BLaER1 (cell line): ENCODE data around the gene TESPA1.

Source experiments
- H3K27ac ChIP-seq: shearing (Covaris generic); formaldehyde crosslinking; 2 replicates; pipeline ENCODE4 v1.8.1; 2022
- H3K27me3 ChIP-seq: shearing (Covaris generic); formaldehyde crosslinking; 2 replicates; pipeline ENCODE4 v1.8.1; 2022
- H3K36me3 ChIP-seq: shearing (Covaris generic); formaldehyde crosslinking; 2 replicates; pipeline ENCODE4 v1.8.1; 2022
- H3K4me1 ChIP-seq: shearing (Covaris generic); formaldehyde crosslinking; 2 replicates; pipeline ENCODE4 v1.8.1; 2022
- H3K4me2 ChIP-seq: shearing (Covaris generic); formaldehyde crosslinking; 2 replicates; pipeline ENCODE4 v1.8.1; 2022
- H3K4me3 ChIP-seq: shearing (Covaris generic); formaldehyde crosslinking; 2 replicates; pipeline ENCODE4 v1.8.1; 2022
- H3K9ac ChIP-seq: shearing (Covaris generic); formaldehyde crosslinking; 2 replicates; pipeline ENCODE4 v1.8.1; 2022
- H3K9me3 ChIP-seq: shearing (Covaris generic); formaldehyde crosslinking; 2 replicates; pipeline ENCODE4 v1.8.1; 2022
- H4K20me1 ChIP-seq: shearing (Covaris generic); formaldehyde crosslinking; 2 replicates; pipeline ENCODE4 v1.8.1; 2022
- Cebpa-rat ChIP-seq: shearing (Covaris generic); IDR thresholded peaks from 2 replicates; pipeline ENCODE4 v1.8.1; 2022

TESPA1 gene

GRCh38 chr12:54967461-54967860 is 17.1 kb downstream of the TESPA1 start:
- H3K27me3 ChIP-seq: no peaks in the 10 kb centered on the region
- no peaks in the 10 kb centered on the region for H3K9me3 ChIP-seq
- peaks cover 13% of the 10 kb centered on the region for H3K4me1 ChIP-seq
- H3K27ac ChIP-seq: no peak overlapping the region
- no peaks in the 10 kb centered on the region for H3K36me3 ChIP-seq
- no peaks in the 10 kb centered on the region for H4K20me1 ChIP-seq
- no peak overlapping the region for H3K4me3 ChIP-seq
- no peak for TF ChIP-seq Cebpa-rat
- 0 out of 2 replicates have a peak overlapping the region, but pooled peaks have one; percentile 9 for H3K4me2 ChIP-seq
- no peak overlapping the region for H3K9ac ChIP-seq

- H3K4me2 ChIP-seq: no peak overlapping the region
- no peak overlapping the region for H3K9ac ChIP-seq
- H3K27ac ChIP-seq: no peak overlapping the region
- H3K4me1 ChIP-seq: peaks cover 26% of the 10 kb centered on the region
- H3K36me3 ChIP-seq: no peaks in the 10 kb centered on the region
- no peaks in the 10 kb centered on the region for H4K20me1 ChIP-seq
- no peak overlapping the region for H3K4me3 ChIP-seq
- no peak for TF ChIP-seq Cebpa-rat
- no peaks in the 10 kb centered on the region for H3K27me3 ChIP-seq
- no peaks in the 10 kb centered on the region for H3K9me3 ChIP-seq
Observed at GRCh38 chr12:54961190-54961589, 23.4 kb downstream of the TESPA1 start.

GRCh38 chr12:54959291-54960018 is 25.1 kb downstream of the TESPA1 start:
- H3K9ac ChIP-seq: no peak overlapping the region
- H3K9me3 ChIP-seq: no peaks in the 10 kb centered on the region
- no peaks in the 10 kb centered on the region for H4K20me1 ChIP-seq
- no peak for TF ChIP-seq Cebpa-rat
- H3K4me1 ChIP-seq: peaks cover 26% of the 10 kb centered on the region
- H3K36me3 ChIP-seq: no peaks in the 10 kb centered on the region
- peak overlapping the region; percentile 65 for H3K4me2 ChIP-seq
- no peak overlapping the region for H3K4me3 ChIP-seq
- no peaks in the 10 kb centered on the region for H3K27me3 ChIP-seq
- 0 out of 2 replicates have a peak overlapping the region, but pooled peaks have one; percentile 8 for H3K27ac ChIP-seq

GRCh38 chr12:54958048-54958658 is 26.4 kb downstream of the TESPA1 start:
- Histone ChIP-seq H3K4me2 (no peak overlapping the region), H4K20me1 (no peaks in the 10 kb centered on the region), H3K36me3 (no peaks in the 10 kb centered on the region), H3K9me3 (no peaks in the 10 kb centered on the region), H3K27ac (no peak overlapping the region), H3K4me1 (peaks cover 26% of the 10 kb centered on the region), H3K9ac (no peak overlapping the region), H3K4me3 (no peak overlapping the region), H3K27me3 (no peaks in the 10 kb centered on the region)
- TF ChIP-seq Cebpa-rat: no peak

- Histone ChIP-seq H3K36me3 (no peaks in the 10 kb centered on the region), H3K4me2 (peak overlapping the region; percentile 45; the same call in 1 of the 2 replicates), H3K4me3 (no peak overlapping the region), H3K27ac (no peak overlapping the region), H3K27me3 (no peaks in the 10 kb centered on the region), H3K9me3 (no peaks in the 10 kb centered on the region), H3K4me1 (peaks cover 26% of the 10 kb centered on the region), H3K9ac (no peak overlapping the region), H4K20me1 (no peaks in the 10 kb centered on the region)
- no peak for TF ChIP-seq Cebpa-rat
Observed at GRCh38 chr12:54956818-54957641, 27.5 kb downstream of the TESPA1 start.

GRCh38 chr12:54956322-54956721 is 28.2 kb downstream of the TESPA1 start:
- H4K20me1 ChIP-seq: no peaks in the 10 kb centered on the region
- H3K4me2 ChIP-seq: no peak overlapping the region
- H3K27me3 ChIP-seq: no peaks in the 10 kb centered on the region
- no peak overlapping the region for H3K4me3 ChIP-seq
- no peaks in the 10 kb centered on the region for H3K36me3 ChIP-seq
- no peak for TF ChIP-seq Cebpa-rat
- H3K4me1 ChIP-seq: peaks cover 26% of the 10 kb centered on the region
- no peak overlapping the region for H3K27ac ChIP-seq
- H3K9ac ChIP-seq: no peak overlapping the region
- no peaks in the 10 kb centered on the region for H3K9me3 ChIP-seq

- 0 out of 2 replicates have a peak, but pooled peaks cover 5% of the 10 kb centered on the region for H3K9me3 ChIP-seq
- H3K4me3 ChIP-seq: no peak overlapping the region
- no peak overlapping the region for H3K27ac ChIP-seq
- no peaks in the 10 kb centered on the region for H4K20me1 ChIP-seq
- H3K9ac ChIP-seq: no peak overlapping the region
- H3K4me1 ChIP-seq: peaks cover 25% of the 10 kb centered on the region
- H3K27me3 ChIP-seq: no peaks in the 10 kb centered on the region
- TF ChIP-seq Cebpa-rat: no peak
- no peaks in the 10 kb centered on the region for H3K36me3 ChIP-seq
- no peak overlapping the region for H3K4me2 ChIP-seq
Observed at GRCh38 chr12:54954801-54955200, 29.8 kb downstream of the TESPA1 start.

GRCh38 chr12:54954228-54954627 is 30.3 kb downstream of the TESPA1 start:
- no peaks in the 10 kb centered on the region for H3K36me3 ChIP-seq
- H4K20me1 ChIP-seq: no peaks in the 10 kb centered on the region
- H3K27ac ChIP-seq: no peak overlapping the region
- peaks cover 19% of the 10 kb centered on the region for H3K4me1 ChIP-seq
- H3K9me3 ChIP-seq: 0 out of 2 replicates have a peak, but pooled peaks cover 5% of the 10 kb centered on the region
- no peaks in the 10 kb centered on the region for H3K27me3 ChIP-seq
- H3K4me2 ChIP-seq: no peak overlapping the region
- H3K4me3 ChIP-seq: no peak overlapping the region
- TF ChIP-seq Cebpa-rat: no peak
- H3K9ac ChIP-seq: no peak overlapping the region

- Histone ChIP-seq H3K4me2 (no peak overlapping the region), H3K4me1 (no peaks in the 10 kb centered on the region), H4K20me1 (no peaks in the 10 kb centered on the region), H3K9ac (no peak overlapping the region), H3K36me3 (no peaks in the 10 kb centered on the region), H3K27ac (no peak overlapping the region), H3K9me3 (0 out of 2 replicates have a peak, but pooled peaks cover 5% of the 10 kb centered on the region), H3K4me3 (no peak overlapping the region), H3K27me3 (no peaks in the 10 kb centered on the region)
- TF ChIP-seq Cebpa-rat: no peak
Observed at GRCh38 chr12:54950071-54950727, 34.4 kb downstream of the TESPA1 start.
